ENCODE results near the gene INHBC. TPM values are rescaled to one million over a fixed set of nuclear protein-coding genes. Genes with fewer than 3 reads are reported as not detected.

Gene INHBC
- total and polyA plus RNA-seq, 2 donors: 0.05 TPM; not detected in 1

- no peaks in the 10 kb centered on the region for H3K36me3 ChIP-seq (ENCODE audit: insufficient read depth)
- WGBS: under 1% methylated on average over 32 of the region's 32 CpGs
- no peaks in the 10 kb centered on the region for H3K4me1 ChIP-seq (ENCODE audit: insufficient read depth)
- H3K4me3 ChIP-seq (ENCODE audit: low read depth, low read length): peak overlapping the region; percentile 61
- DNase-seq (ENCODE audit: extremely low spot score): peak; percentile 43
- peak overlapping the region; percentile 75 for H3K27ac ChIP-seq (ENCODE audit: low read depth)
Measured at GRCh38 chr12:57461276-57461916, 26.8 kb downstream of the INHBC start.

GRCh38 chr12:57461917-57462250 is 27.3 kb downstream of the INHBC start:
- Histone ChIP-seq H3K27ac (ENCODE audit: low read depth) (peak overlapping the region; percentile 75), H3K4me3 (ENCODE audit: low read depth, low read length) (peak overlapping the region; percentile 61), H3K36me3 (ENCODE audit: insufficient read depth) (no peaks in the 10 kb centered on the region), H3K4me1 (ENCODE audit: insufficient read depth) (no peaks in the 10 kb centered on the region)
- under 1% methylated on average over 9 of the region's 9 CpGs for WGBS
- DNase-seq (ENCODE audit: extremely low spot score): no peak

- H3K4me3 ChIP-seq (ENCODE audit: low read depth, low read length): peak overlapping the region; percentile 61
- no peaks in the 10 kb centered on the region for H3K4me1 ChIP-seq (ENCODE audit: insufficient read depth)
- peak; percentile 80 for DNase-seq (ENCODE audit: extremely low spot score)
- no peaks in the 10 kb centered on the region for H3K36me3 ChIP-seq (ENCODE audit: insufficient read depth)
- H3K27ac ChIP-seq (ENCODE audit: low read depth): peak overlapping the region; percentile 75
- under 1% methylated on average over 28 of the region's 28 CpGs for WGBS
Measured at GRCh38 chr12:57462251-57462911, 27.8 kb downstream of the INHBC start.

- Histone ChIP-seq H3K4me1 (ENCODE audit: insufficient read depth) (no peaks in the 10 kb centered on the region), H3K27ac (ENCODE audit: low read depth) (no peak overlapping the region), H3K36me3 (ENCODE audit: insufficient read depth) (no peaks in the 10 kb centered on the region), H3K4me3 (ENCODE audit: low read depth, low read length) (no peak overlapping the region)
- no peak for DNase-seq (ENCODE audit: extremely low spot score)
- 28% methylated on average over 5 of the region's 5 CpGs for WGBS
Measured at GRCh38 chr12:57462912-57463253, 28.3 kb downstream of the INHBC start.

- H3K4me1 ChIP-seq (ENCODE audit: insufficient read depth): no peaks in the 10 kb centered on the region
- WGBS: 94% methylated on average over 12 of the region's 12 CpGs
Measured at GRCh38 chr12:57464569-57464968, 30.0 kb downstream of the INHBC start.

GRCh38 chr12:57465030-57465746 is 30.6 kb downstream of the INHBC start:
- Histone ChIP-seq H3K4me3 (ENCODE audit: low read depth, low read length) (no peak overlapping the region), H3K36me3 (ENCODE audit: insufficient read depth) (no peaks in the 10 kb centered on the region), H3K27ac (ENCODE audit: low read depth) (no peak overlapping the region), H3K4me1 (ENCODE audit: insufficient read depth) (no peaks in the 10 kb centered on the region)
- no peak for DNase-seq (ENCODE audit: extremely low spot score)
- 87% methylated on average over 6 of the region's 6 CpGs for WGBS

More at GRCh38 chr12:57464569-57464968, 30.0 kb downstream of the INHBC start:
- no peaks in the 10 kb centered on the region for H3K36me3 ChIP-seq (ENCODE audit: insufficient read depth)
- DNase-seq (ENCODE audit: extremely low spot score): no peak
- H3K27ac ChIP-seq (ENCODE audit: low read depth): no peak overlapping the region
- no peak overlapping the region for H3K4me3 ChIP-seq (ENCODE audit: low read depth, low read length)

- Histone ChIP-seq H3K36me3 (ENCODE audit: insufficient read depth) (no peaks in the 10 kb centered on the region), H3K27ac (ENCODE audit: low read depth) (no peak overlapping the region), H3K4me3 (ENCODE audit: low read depth, low read length) (no peak overlapping the region), H3K4me1 (ENCODE audit: insufficient read depth) (no peaks in the 10 kb centered on the region)
- no peak for DNase-seq (ENCODE audit: extremely low spot score)
- 81% methylated on average over 14 of the region's 14 CpGs for WGBS
Measured at GRCh38 chr12:57465747-57466505, 31.3 kb downstream of the INHBC start.

GRCh38 chr12:57467212-57467874 is 32.8 kb downstream of the INHBC start:
- Histone ChIP-seq H3K27ac (ENCODE audit: low read depth) (no peak overlapping the region), H3K4me3 (ENCODE audit: low read depth, low read length) (no peak overlapping the region), H3K4me1 (ENCODE audit: insufficient read depth) (no peaks in the 10 kb centered on the region), H3K36me3 (ENCODE audit: insufficient read depth) (no peaks in the 10 kb centered on the region)
- no peak for DNase-seq (ENCODE audit: extremely low spot score)
- 90% methylated on average over 12 of the region's 12 CpGs for WGBS

- Histone ChIP-seq H3K4me3 (ENCODE audit: low read depth, low read length) (no peak overlapping the region), H3K36me3 (ENCODE audit: insufficient read depth) (no peaks in the 10 kb centered on the region), H3K27ac (ENCODE audit: low read depth) (no peak overlapping the region), H3K4me1 (ENCODE audit: insufficient read depth) (no peaks in the 10 kb centered on the region)
- 82% methylated on average over 11 of the region's 11 CpGs for WGBS
- no peak for DNase-seq (ENCODE audit: extremely low spot score)
Measured at GRCh38 chr12:57467915-57468314, 33.3 kb downstream of the INHBC start.

GRCh38 chr12:57469296-57470164 is 34.9 kb downstream of the INHBC start:
- 85% methylated on average over 10 of the region's 10 CpGs for WGBS
- Histone ChIP-seq H3K27ac (ENCODE audit: low read depth) (no peak overlapping the region), H3K36me3 (ENCODE audit: insufficient read depth) (no peaks in the 10 kb centered on the region), H3K4me3 (ENCODE audit: low read depth, low read length) (no peak overlapping the region), H3K4me1 (ENCODE audit: insufficient read depth) (no peaks in the 10 kb centered on the region)
- DNase-seq (ENCODE audit: extremely low spot score): no peak

- Histone ChIP-seq H3K27ac (ENCODE audit: low read depth) (no peak overlapping the region), H3K4me1 (ENCODE audit: insufficient read depth) (no peaks in the 10 kb centered on the region), H3K36me3 (ENCODE audit: insufficient read depth) (no peaks in the 10 kb centered on the region), H3K4me3 (ENCODE audit: low read depth, low read length) (no peak overlapping the region)
- 92% methylated on average over 14 of the region's 14 CpGs for WGBS
- no peak for DNase-seq (ENCODE audit: extremely low spot score)
Measured at GRCh38 chr12:57470286-57470969, 35.8 kb downstream of the INHBC start.

- Histone ChIP-seq H3K4me1 (ENCODE audit: insufficient read depth) (no peaks in the 10 kb centered on the region), H3K4me3 (ENCODE audit: low read depth, low read length) (no peak overlapping the region), H3K27ac (ENCODE audit: low read depth) (no peak overlapping the region), H3K36me3 (ENCODE audit: insufficient read depth) (no peaks in the 10 kb centered on the region)
- WGBS: 88% methylated on average over 4 of the region's 4 CpGs
- DNase-seq (ENCODE audit: extremely low spot score): no peak
Measured at GRCh38 chr12:57470970-57471656, 36.5 kb downstream of the INHBC start.
